HepG2 (cell line): ENCODE results near the gene KLHL33. TPM values are rescaled to one million over a fixed set of nuclear protein-coding genes. Genes with fewer than 3 reads are reported as not detected.
A peak's percentile ranks its signal among the peaks of the same experiment; 100 is the strongest.

Source experiments
- ATF6 ChIP-seq: sonication (generic); formaldehyde crosslinking; conservative IDR thresholded peaks from 2 replicates; pipeline ENCODE4 v1.4.0; 2020; ENCODE audit warnings: missing genetic modification reagents
- CC2D1A ChIP-seq: sonication (generic); formaldehyde crosslinking; IDR thresholded peaks from 2 replicates; pipeline ENCODE4 v1.8.1; 2023; ENCODE audit warnings: mild to moderate bottlenecking, missing genetic modification reagents
- CEBPB ChIP-seq: IDR thresholded peaks from 2 replicates; pipeline ENCODE4 v1.6.1; 2011; ENCODE audit warnings: low read depth, low read length, improper control_type of control experiment, borderline replicate concordance
- CEBPG ChIP-seq: IDR thresholded peaks from 2 replicates; pipeline ENCODE4 v1.6.1; 2016
- FOXP1 ChIP-seq, 2 experiments: fragments of 450-650 bp in 1 of 2; IDR thresholded peaks; 2 replicates each; pipeline ENCODE4 v1.6.1; 2017 to 2018; ENCODE audit warnings: antibody characterized with exemption in 1 of 2
- GABPA ChIP-seq, 2 experiments: IDR thresholded peaks; 2 replicates each; pipeline ENCODE4 v1.6.1; 2011 to 2016; ENCODE audit warnings: low read depth in 2 of 2, low read length in 1 of 2, missing biosample characterization in 1 of 2, missing genetic modification characterization in 1 of 2
- GMEB1 ChIP-seq: sonication (generic); formaldehyde crosslinking; IDR thresholded peaks from 2 replicates; pipeline ENCODE4 v1.5.1; 2020; ENCODE audit warnings: missing genetic modification reagents, mild to moderate bottlenecking, borderline replicate concordance
- HDAC1 ChIP-seq: sonication (generic); formaldehyde crosslinking; IDR thresholded peaks from 2 replicates; pipeline ENCODE4 v1.5.1; 2020; ENCODE audit warnings: mild to moderate bottlenecking, missing genetic modification reagents
- STAG1 ChIP-seq: sonication (generic); formaldehyde crosslinking; IDR thresholded peaks from 2 replicates; pipeline ENCODE4 v1.4.0; 2020; ENCODE audit warnings: missing genetic modification reagents
- THAP11 ChIP-seq: IDR thresholded peaks from 2 replicates; pipeline ENCODE4 v1.6.1; 2016; ENCODE audit warnings: missing biosample characterization, missing genetic modification reagents
- ZNF138 ChIP-seq: sonication (generic); formaldehyde crosslinking; IDR thresholded peaks from 2 replicates; pipeline ENCODE4 v1.5.0; 2020; ENCODE audit warnings: mild to moderate bottlenecking, low read depth, missing genetic modification reagents
- ZNF383 ChIP-seq: sonication (generic); formaldehyde crosslinking; IDR thresholded peaks from 2 replicates; pipeline ENCODE4 v1.4.0; 2020; ENCODE audit warnings: missing genetic modification reagents, mild to moderate bottlenecking, borderline replicate concordance
- ZNF709 ChIP-seq: sonication (generic); formaldehyde crosslinking; IDR thresholded peaks from 2 replicates; pipeline ENCODE4 v1.5.0; 2020; ENCODE audit warnings: mild to moderate bottlenecking, missing genetic modification reagents
- ZNF740 ChIP-seq: sonication (generic); formaldehyde crosslinking; IDR thresholded peaks from 2 replicates; pipeline ENCODE4 v1.4.0; 2020; ENCODE audit warnings: missing genetic modification reagents
- polyA plus RNA-seq, 8 experiments: library from polyadenylated mRNA; depleted of rRNA in 3 of 8; stranded (reverse) in 7 of 8; unstranded in 1 of 8; fragments of >200 nt; fragmentation: Illumina TruSeq in 4 of 8; extraction: Trizol in 4 of 8; gene quantifications; 2 replicates each; pipeline versions ENCODE4 v1.2.1 to v1.2.3, GENCODE V29; 2011 to 2016; ENCODE audit warnings: low read depth in 4 of 8, missing spikeins in 1 of 8, mixed read lengths in 1 of 8; ENCODE audit not compliant: insufficient read depth in 1 of 8
- total RNA-seq, 5 experiments: library from RNA; depleted of rRNA; stranded (reverse); fragments of >200 nt; fragmentation: Illumina TruSeq; extraction: Trizol; gene quantifications; 2 replicates each; pipeline ENCODE4 v1.2.3, GENCODE V29; 2016; ENCODE audit warnings: low read depth in 1 of 5
- TF ChIP-seq, protein P1 (sequence below): sonication (generic); formaldehyde crosslinking; IDR thresholded peaks from 2 replicates; pipeline ENCODE4 v1.4.0; 2020; ENCODE audit warnings: missing genetic modification reagents, borderline replicate concordance
- TF ChIP-seq, protein P2 (sequence below): IDR thresholded peaks from 2 replicates; pipeline ENCODE4 v1.6.1; 2016; ENCODE audit warnings: low read depth, missing genetic modification reagents, missing compliant biosample characterization

KLHL33 gene
- total and polyA plus RNA-seq, 2 of the 13 experiments (the other 11 are each of a cell fraction or from before 2014, with no cell fraction given): not detected

- TF ChIP-seq, protein P1, sequence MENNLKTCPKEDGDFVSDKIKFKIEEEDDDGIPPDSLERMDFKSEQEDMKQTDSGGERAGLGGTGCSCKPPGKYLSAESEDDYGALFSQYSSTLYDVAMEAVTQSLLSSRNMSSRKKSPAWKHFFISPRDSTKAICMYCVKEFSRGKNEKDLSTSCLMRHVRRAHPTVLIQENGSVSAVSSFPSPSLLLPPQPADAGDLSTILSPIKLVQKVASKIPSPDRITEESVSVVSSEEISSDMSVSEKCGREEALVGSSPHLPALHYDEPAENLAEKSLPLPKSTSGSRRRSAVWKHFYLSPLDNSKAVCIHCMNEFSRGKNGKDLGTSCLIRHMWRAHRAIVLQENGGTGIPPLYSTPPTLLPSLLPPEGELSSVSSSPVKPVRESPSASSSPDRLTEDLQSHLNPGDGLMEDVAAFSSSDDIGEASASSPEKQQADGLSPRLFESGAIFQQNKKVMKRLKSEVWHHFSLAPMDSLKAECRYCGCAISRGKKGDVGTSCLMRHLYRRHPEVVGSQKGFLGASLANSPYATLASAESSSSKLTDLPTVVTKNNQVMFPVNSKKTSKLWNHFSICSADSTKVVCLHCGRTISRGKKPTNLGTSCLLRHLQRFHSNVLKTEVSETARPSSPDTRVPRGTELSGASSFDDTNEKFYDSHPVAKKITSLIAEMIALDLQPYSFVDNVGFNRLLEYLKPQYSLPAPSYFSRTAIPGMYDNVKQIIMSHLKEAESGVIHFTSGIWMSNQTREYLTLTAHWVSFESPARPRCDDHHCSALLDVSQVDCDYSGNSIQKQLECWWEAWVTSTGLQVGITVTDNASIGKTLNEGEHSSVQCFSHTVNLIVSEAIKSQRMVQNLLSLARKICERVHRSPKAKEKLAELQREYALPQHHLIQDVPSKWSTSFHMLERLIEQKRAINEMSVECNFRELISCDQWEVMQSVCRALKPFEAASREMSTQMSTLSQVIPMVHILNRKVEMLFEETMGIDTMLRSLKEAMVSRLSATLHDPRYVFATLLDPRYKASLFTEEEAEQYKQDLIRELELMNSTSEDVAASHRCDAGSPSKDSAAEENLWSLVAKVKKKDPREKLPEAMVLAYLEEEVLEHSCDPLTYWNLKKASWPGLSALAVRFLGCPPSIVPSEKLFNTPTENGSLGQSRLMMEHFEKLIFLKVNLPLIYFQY (CRISPR knock-in tag): 0 out of 2 replicates have a peak, but pooled peaks have one; percentile 46
- no peak for TF ChIP-seq FOXP1 (IDR thresholded peaks at IDR 0.05)
- no peak for TF ChIP-seq FOXP1 (CRISPR knock-in tag; IDR thresholded peaks at IDR 0.05)
- peak; percentile 46; the same call in 1 of the 2 replicates for TF ChIP-seq THAP11 (CRISPR knock-in tag)
- TF ChIP-seq STAG1 (CRISPR knock-in tag): peak; percentile 71
- TF ChIP-seq ZNF383 (CRISPR knock-in tag): no peak
- TF ChIP-seq CC2D1A (CRISPR knock-in tag): no peak
- TF ChIP-seq ATF6: peak; percentile 68; the same call in 1 of the 2 replicates
- no peak for TF ChIP-seq ZNF709
- no peak for TF ChIP-seq ZNF740
- TF ChIP-seq, protein P2, sequence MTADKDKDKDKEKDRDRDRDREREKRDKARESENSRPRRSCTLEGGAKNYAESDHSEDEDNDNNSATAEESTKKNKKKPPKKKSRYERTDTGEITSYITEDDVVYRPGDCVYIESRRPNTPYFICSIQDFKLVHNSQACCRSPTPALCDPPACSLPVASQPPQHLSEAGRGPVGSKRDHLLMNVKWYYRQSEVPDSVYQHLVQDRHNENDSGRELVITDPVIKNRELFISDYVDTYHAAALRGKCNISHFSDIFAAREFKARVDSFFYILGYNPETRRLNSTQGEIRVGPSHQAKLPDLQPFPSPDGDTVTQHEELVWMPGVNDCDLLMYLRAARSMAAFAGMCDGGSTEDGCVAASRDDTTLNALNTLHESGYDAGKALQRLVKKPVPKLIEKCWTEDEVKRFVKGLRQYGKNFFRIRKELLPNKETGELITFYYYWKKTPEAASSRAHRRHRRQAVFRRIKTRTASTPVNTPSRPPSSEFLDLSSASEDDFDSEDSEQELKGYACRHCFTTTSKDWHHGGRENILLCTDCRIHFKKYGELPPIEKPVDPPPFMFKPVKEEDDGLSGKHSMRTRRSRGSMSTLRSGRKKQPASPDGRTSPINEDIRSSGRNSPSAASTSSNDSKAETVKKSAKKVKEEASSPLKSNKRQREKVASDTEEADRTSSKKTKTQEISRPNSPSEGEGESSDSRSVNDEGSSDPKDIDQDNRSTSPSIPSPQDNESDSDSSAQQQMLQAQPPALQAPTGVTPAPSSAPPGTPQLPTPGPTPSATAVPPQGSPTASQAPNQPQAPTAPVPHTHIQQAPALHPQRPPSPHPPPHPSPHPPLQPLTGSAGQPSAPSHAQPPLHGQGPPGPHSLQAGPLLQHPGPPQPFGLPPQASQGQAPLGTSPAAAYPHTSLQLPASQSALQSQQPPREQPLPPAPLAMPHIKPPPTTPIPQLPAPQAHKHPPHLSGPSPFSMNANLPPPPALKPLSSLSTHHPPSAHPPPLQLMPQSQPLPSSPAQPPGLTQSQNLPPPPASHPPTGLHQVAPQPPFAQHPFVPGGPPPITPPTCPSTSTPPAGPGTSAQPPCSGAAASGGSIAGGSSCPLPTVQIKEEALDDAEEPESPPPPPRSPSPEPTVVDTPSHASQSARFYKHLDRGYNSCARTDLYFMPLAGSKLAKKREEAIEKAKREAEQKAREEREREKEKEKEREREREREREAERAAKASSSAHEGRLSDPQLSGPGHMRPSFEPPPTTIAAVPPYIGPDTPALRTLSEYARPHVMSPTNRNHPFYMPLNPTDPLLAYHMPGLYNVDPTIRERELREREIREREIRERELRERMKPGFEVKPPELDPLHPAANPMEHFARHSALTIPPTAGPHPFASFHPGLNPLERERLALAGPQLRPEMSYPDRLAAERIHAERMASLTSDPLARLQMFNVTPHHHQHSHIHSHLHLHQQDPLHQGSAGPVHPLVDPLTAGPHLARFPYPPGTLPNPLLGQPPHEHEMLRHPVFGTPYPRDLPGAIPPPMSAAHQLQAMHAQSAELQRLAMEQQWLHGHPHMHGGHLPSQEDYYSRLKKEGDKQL (CRISPR knock-in tag): no peak
- TF ChIP-seq ZNF138 (CRISPR knock-in tag): no peak
- no peak for TF ChIP-seq GMEB1 (CRISPR knock-in tag)
- TF ChIP-seq HDAC1 (CRISPR knock-in tag): 0 out of 2 replicates have a peak, but pooled peaks have one; percentile 24
- no peak for TF ChIP-seq GABPA (IDR thresholded peaks at IDR 0.05; ENCODE audit: low read depth, low read length)
- TF ChIP-seq GABPA (CRISPR knock-in tag; IDR thresholded peaks at IDR 0.05; ENCODE audit: low read depth): no peak
- TF ChIP-seq CEBPG (CRISPR knock-in tag): peak; percentile 55
- TF ChIP-seq CEBPB: 0 out of 2 replicates have a peak, but pooled peaks have one; percentile 27
Measured at GRCh38 chr14:20415782-20416206, 20.2 kb downstream of the KLHL33 start (continued).
